SIG-M5 treated with dmso at 0.1 percent for 504 hours (cell line): Measurements from ENCODE around the gene ACRBP.

Source experiments
- DNase-seq: peaks from one replicate; lab custom pipeline; 2025; ENCODE audit not compliant: unreplicated experiment; lab: John Stamatoyannopoulos, UW

ACRBP gene

GRCh38 chr12:6650832-6651231 is 3.6 kb upstream of the ACRBP start:
- DNase-seq = no peak

DNA sequence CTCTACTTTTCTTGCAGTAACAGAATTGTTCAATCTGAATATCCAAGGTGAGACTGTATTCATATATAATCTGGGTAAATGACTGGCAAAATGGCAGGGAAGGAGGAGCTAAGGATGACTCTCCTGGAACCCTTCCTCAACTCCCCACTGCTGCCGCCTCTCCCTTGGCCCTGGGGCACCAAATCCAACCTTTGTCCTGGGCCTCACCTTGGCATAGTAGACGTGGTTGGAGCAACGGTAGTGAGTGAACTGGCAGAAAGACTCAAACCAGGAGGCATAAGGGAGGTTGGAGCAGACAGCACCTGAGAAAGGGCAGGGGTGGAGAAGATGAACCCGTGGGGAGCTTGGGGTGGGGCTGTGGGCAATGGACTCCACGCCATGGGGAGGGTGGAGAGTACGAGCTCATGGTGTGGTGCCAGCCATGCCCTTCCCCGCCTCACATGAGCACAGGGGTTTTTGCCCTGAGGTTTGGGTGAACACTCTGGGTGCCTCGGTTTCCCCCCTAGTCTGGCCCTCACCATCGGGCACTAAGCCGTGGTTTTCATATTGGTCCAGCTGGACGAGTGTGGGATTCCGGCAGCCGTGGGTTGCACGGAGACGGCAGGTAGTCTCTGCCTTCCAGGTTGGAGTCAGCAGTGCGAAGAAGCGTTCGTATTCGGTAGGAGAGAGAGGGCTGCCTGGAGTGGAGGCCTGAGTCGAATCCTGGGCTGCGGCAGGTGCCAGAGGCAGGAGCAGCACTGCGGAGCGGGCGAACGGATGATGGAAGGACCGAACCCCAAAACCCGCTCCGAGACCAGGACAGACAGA is 753 bp downstream of the ACRBP start:
- DNase-seq = no peak

- DNase-seq = no peak
Measured at GRCh38 chr12:6644903-6645302, 2.3 kb downstream of the ACRBP start.

- peak; percentile 99 for DNase-seq
Measured at GRCh38 chr12:6644257-6644596, 3.0 kb downstream of the ACRBP start.

- peak; percentile 85 for DNase-seq
Measured at GRCh38 chr12:6643569-6644256, 3.5 kb downstream of the ACRBP start.

GRCh38 chr12:6641131-6641530 is 6.1 kb downstream of the ACRBP start:
- DNase-seq = no peak

DNA sequence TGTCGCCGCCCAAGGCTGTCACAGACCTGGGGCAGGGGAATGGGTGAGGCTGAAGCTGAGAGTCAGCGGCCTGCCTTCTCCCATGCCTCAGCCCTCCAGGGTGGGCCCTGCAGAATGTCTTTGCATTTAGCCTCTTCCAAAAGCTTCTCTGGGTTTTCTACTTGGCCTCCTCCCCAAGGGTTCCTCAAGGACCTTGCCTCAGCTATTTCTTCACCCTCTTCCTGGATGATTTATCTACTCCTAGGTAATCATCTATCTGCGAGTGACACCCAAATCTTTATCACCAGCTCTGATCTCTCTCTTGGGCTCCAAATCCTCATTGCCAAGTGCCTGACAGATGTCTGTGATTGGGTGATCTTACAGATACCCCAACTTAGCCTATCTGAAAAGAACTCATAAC is 6.7 kb downstream of the ACRBP start:
- no peak for DNase-seq

GRCh38 chr12:6639151-6639801 is 8.0 kb downstream of the ACRBP start:
- DNase-seq = no peak

GRCh38 chr12:6638305-6638704 is 8.9 kb downstream of the ACRBP start:
- no peak for DNase-seq

GRCh38 chr12:6635856-6636531 is 11.2 kb downstream of the ACRBP start, which contains the start of gene LPAR5:
Gene LPAR5, minus strand, starts transcription at chr12:6635959. Its CDS starts 14,711 bp downstream, at chr12:6621248.
- DNase-seq = no peak

DNA sequence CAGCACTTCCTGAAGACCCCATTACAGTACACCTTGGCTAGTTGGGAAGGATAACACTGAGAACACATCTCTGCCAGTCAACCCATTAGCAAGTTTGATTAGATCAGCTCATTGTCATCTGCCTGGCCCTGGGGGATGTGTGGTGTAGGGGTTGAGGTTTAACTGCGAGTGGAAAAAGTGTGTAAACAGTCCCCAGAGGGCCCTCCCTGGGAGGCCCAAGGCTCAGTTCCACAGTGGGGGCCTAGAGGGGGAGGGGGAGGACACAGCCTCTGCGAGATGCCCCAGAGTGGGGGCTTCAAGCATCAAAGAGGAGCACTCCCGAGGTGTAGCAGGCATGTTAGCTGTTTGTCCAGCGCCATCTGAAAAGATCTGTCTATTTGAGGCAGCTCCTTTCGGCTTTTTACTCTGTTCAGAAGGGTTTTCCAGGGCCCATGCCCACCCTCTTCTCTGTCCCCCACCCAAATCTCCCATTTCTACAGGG is 11.8 kb downstream of the ACRBP start:
- no peak for DNase-seq

GRCh38 chr12:6632026-6632983 is 14.9 kb downstream of the ACRBP start:
- DNase-seq = no peak

DNA sequence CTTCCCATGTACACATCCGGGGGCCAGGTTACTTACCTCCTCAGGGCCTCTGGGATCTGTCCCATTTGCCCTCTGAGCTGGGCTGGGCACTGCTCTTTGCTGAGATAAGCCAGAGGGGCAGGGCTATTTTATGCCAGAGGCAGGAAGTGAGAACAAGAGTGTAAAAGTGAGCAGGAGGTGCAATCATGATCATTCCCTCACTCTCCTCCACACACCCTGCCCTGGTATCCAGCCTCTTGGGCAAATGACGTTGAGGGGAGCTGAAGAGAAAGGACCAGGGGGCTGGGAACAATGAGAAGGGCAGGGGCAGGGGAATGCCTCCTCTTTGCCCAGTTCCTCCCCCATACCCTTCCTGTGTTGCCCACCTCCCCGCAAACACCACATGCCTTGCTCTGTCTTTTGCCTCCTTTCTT is 15.7 kb downstream of the ACRBP start:
- no peak for DNase-seq

- no peak for DNase-seq
Measured at GRCh38 chr12:6630736-6631135, 16.5 kb downstream of the ACRBP start.

DNA sequence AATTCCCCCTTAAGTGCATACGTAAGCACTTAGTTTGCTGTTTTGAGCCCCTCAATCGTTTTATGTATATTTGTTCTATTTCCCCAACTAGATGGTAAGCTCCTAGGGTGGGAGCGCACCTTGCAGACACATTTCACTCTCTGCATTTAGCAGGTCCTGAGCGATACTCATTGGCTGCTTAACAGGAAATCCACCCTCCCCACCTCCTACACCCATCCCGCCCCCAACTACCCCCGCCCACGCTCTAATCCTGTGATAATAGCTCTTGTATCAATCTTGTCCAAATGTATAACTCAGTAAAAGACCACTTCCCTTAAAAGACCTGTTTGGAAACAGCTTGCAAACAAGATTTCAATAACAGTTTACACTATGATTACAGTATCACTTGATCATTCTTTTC is 19.6 kb downstream of the ACRBP start:
- no peak for DNase-seq

DNA sequence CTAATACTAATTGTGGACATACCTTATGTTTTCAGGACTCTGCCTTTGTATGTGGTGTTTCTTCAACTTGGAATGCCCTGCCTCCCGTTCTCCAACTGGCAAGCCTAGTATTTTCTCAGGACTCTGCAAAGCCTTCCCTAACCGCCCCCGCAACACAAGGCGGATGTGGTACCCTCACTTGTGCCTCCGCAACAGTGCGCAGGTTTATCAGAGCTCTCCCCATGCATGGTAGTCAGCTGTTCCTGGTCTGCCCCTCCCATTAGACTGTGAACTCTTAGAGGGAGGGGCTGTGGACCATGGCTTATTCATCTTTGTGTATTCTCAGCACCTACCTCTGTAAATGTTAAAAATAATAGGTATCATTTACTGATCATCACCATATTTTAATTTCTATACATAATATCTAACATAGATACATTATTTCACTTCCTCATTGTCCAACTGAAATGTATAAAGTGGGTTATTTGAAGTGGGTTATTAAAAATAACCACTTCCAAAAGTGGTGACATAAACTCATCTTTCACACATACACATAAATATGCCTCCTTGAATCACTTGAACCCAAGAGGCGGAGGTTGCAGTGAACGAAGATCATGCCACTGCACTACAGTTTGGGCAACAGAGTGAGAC is 20.5 kb downstream of the ACRBP start:
- no peak for DNase-seq

- DNase-seq = no peak
Measured at GRCh38 chr12:6620885-6621274, 26.4 kb downstream of the ACRBP start.

- no peak for DNase-seq
Measured at GRCh38 chr12:6620137-6620884, 26.9 kb downstream of the ACRBP start.
